Measurements from ENCODE around the gene GRIA4.
"Not testable (repeated sequence)": the region's sequence is repeated elsewhere in the genome, so short reads cannot be mapped to it uniquely, and the experiment has no call there.

GRIA4 gene

DNA sequence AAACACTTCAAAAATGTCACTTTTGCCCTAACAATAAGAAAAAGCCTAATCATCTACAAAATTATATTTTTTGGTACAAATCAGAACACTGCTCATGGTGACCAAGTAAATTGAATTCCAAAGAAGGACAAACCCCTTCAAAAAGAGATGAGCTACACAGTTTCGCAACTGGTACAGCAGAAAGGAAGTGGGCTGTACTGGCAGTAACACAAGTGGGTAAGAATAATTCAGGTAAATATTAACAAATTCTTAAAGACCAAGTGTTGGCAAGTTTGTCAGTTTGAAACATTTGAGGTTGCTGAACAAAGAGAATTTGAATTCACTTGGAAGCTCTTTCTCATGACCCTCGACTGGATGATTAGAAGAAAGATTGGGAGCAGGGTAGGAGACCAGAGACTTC is 376.7 kb downstream of the GRIA4 start:
- TF ChIP-seq, protein P1, sequence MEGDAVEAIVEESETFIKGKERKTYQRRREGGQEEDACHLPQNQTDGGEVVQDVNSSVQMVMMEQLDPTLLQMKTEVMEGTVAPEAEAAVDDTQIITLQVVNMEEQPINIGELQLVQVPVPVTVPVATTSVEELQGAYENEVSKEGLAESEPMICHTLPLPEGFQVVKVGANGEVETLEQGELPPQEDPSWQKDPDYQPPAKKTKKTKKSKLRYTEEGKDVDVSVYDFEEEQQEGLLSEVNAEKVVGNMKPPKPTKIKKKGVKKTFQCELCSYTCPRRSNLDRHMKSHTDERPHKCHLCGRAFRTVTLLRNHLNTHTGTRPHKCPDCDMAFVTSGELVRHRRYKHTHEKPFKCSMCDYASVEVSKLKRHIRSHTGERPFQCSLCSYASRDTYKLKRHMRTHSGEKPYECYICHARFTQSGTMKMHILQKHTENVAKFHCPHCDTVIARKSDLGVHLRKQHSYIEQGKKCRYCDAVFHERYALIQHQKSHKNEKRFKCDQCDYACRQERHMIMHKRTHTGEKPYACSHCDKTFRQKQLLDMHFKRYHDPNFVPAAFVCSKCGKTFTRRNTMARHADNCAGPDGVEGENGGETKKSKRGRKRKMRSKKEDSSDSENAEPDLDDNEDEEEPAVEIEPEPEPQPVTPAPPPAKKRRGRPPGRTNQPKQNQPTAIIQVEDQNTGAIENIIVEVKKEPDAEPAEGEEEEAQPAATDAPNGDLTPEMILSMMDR (IDR thresholded peaks at IDR 0.05; ENCODE audit: extremely low read depth, missing control alignments) = no peak
- DNase-seq (ENCODE audit: low spot score) = no peak

DNA sequence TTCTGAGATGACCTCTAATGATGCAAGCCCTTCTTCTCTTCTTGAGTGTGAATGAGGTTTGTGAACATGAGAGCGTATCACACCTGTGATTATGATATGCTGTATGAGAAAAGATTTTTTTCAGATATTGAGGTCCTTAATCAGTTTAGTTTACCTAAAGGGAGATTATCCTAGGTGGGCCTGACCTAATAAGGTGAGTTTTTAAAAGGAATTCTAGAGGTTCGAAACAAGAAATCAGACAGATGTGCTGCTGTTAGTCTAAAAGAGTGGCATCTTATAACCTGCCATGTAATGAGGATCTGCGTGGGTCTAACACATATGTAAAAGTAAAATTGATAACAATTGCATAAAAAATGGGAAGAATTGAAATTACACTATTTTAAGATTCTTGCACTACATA is 378.3 kb downstream of the GRIA4 start:
- TF ChIP-seq, protein P1 (IDR thresholded peaks at IDR 0.05; ENCODE audit: extremely low read depth, missing control alignments) = no peak
- DNase-seq (ENCODE audit: low spot score) = no peak

DNA sequence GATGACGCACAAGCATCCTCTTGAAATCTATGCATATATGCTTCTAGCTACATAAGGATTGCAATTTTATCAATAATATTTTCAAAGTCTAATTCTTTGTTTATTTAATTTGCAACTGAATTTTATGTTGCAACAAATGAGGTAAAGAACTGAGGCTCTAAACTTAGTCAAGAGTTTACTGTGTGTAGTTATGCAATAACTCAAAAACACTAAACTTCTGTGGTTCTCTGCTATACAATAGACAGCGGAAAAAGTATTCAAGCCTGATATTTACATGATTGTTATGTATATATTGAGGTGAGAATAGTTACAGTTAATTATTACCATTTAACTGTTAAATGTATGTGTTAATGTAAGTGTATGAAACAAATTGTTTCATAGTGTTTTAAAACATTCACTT is 379.3 kb downstream of the GRIA4 start:
- no peak for DNase-seq (ENCODE audit: low spot score)
- TF ChIP-seq, protein P1 (IDR thresholded peaks at IDR 0.05; ENCODE audit: extremely low read depth, missing control alignments) = no peak

DNA sequence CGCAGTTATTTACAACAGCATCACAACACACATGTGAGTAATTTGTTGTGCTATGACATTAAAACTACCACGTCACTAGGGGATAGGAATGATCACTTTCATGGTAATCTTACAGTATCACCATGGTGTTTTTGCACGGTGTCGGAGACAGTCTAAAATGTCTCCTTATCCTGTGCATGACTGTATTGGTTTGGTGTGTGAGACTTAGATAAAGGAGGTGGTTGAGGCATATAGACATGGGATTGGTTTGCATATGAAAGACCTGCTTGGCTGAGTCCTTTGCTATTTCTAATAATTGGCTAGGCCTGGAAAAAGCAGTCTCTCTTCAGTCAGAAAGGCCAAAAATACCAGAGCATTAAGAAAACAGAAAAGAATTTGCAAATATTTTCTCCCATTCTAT is 382.0 kb downstream of the GRIA4 start:
- no peak for DNase-seq (ENCODE audit: low spot score)
- TF ChIP-seq, protein P1 (IDR thresholded peaks at IDR 0.05; ENCODE audit: extremely low read depth, missing control alignments) = no peak

DNA sequence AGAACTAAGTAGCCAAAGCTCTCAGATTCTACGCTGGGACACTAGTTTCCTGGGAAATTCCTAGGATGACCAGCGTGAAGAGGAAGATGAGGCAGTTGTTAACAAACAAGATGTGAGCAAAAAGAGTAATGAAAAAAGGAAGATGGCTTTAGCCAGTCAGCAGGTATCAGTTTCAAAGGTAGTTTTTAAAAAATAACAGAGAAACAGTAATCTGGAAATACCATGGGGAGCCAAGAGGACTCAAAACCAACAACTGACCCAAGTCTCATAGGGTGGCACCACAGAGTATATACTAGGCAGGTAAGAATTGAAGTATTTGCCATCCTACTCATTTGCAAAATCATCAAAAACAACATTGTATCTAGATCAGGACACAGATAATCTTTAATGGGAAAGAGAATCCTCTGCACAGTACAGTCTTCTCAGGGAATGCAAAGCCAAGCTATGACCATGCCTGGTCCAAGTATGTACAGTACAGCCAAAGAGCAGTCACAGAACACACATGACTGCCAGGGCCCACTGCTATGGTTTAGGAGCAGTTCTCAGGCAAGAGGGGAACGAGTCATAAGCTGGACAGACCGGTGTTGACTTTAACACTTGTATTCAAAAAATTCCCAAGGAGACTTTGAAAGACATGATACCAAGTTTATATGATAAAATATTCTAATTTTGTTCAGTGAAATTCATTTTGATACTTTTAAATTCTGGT is 391.6 kb downstream of the GRIA4 start:
- no peak for DNase-seq (ENCODE audit: low spot score)
- TF ChIP-seq, protein P1 (IDR thresholded peaks at IDR 0.05; ENCODE audit: extremely low read depth, missing control alignments) = no peak

DNA sequence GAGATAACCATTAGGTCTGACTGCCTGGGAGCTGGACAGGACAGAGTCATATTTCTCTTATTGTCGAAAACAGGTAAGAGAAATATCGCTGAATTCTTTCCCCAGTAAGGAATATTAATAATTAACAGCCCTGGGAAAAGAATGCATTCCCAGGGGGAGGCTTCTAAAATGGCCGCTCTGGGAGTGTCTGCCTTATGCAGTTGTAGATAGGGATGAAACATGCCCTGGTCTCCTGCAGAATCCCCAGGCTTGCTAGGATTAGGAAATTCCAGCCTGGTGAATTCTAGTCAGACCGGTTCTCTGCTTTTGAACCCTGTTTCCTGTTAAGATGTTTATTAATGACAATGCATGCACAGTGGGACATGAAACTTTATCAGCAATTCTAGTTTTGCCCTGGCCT is 393.2 kb downstream of the GRIA4 start:
- not testable (repeated sequence) for DNase-seq (ENCODE audit: low spot score)

DNA sequence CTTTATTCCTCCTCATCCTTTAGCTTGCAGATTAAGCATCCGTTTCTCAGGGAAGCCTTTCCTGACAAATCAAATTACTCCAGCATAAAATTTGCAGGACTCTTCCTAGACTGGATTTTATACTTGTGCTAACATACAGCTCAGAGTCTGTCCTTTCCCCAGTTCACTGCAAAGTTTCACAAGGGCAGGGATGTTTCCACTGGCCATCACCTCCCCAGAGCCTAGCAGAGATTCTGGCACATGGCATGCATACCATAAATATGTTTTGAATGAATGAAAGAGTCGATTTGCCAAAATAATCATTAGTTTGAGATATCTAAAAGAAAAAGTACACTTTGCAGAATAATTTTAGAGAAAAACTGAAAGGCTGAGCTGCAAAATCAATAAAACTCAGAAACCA is 401.6 kb downstream of the GRIA4 start:
- TF ChIP-seq, protein P1 (IDR thresholded peaks at IDR 0.05; ENCODE audit: extremely low read depth, missing control alignments) = no peak
- no peak for DNase-seq (ENCODE audit: low spot score)

DNA sequence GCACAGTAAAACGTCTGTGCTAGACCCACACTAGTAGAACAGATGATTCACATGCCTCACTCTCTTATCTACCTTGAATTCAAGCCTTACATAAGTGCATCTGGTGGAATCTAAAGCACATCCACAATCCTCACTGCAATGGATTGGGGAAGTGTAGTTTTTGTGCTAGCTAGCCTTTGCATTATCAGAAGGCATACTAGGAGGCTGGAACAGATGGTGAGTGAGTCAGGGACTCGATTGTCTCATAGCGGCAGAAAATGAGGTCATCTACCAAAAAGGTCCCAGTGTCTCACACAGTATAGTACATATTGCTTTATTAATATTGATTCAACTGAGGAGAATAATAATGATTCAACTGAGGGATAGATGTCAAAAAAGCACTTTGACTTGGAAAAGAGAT is 402.9 kb downstream of the GRIA4 start:
- DNase-seq (ENCODE audit: low spot score) = no peak
- TF ChIP-seq, protein P1 (IDR thresholded peaks at IDR 0.05; ENCODE audit: extremely low read depth, missing control alignments) = no peak

Measured in GM20000 (cell line).